ENCODE data around the gene KHDRBS2. TPM values are rescaled to one million over a fixed set of nuclear protein-coding genes. Genes with fewer than 3 reads are reported as not detected.

KHDRBS2 gene
- total and polyA plus RNA-seq, 2 donors (not counting 3 experiments of a cell fraction or from before 2014, with no cell fraction given) = not detected

- Histone ChIP-seq H4K20me1 (replicated peaks; ENCODE audit: control insufficient read depth, extremely low read depth, insufficient read depth, low read length) (no peaks in the 10 kb centered on the region), H3K9me1 (replicated peaks; ENCODE audit: control insufficient read depth, extremely low read depth, insufficient read depth, low read length) (no peaks in the 10 kb centered on the region), H3K4me2 (ENCODE audit: insufficient read depth, low read length) (no peak overlapping the region), H3K36me3 (ENCODE audit: control insufficient read depth in 2 of 2, extremely low read depth in 1 of 2, insufficient read depth in 2 of 2, low read length in 2 of 2) (no peaks in the 10 kb centered on the region), H3K27me3 (ENCODE audit: control insufficient read depth in 2 of 2, insufficient read depth in 2 of 2, low read length in 2 of 2) (no peaks in the 10 kb centered on the region), H2AFZ (ENCODE audit: low read depth, low read length) (no peak overlapping the region), H3K4me1 (ENCODE audit: control insufficient read depth, extremely low read depth, insufficient read depth, low read length) (no peaks in the 10 kb centered on the region), H3K4me3 (replicated peaks in 1 of 3; ENCODE audit: insufficient read depth in 1 of 3, low read depth in 1 of 3, low read length in 3 of 3) (no peak overlapping the region), H3K9ac (replicated peaks; ENCODE audit: extremely low read depth, insufficient read depth, low read length) (no peak overlapping the region), H3K27ac (ENCODE audit: insufficient read depth, low read depth, low read length) (no peak overlapping the region), H3K9me3 (replicated peaks; ENCODE audit: control insufficient read depth, insufficient read depth, low read length) (no peaks in the 10 kb centered on the region), H3K79me2 (ENCODE audit: control insufficient read depth, insufficient read depth, low read length) (no peaks in the 10 kb centered on the region)
- DNase-seq (ENCODE audit: low read depth, low spot score) (no peak), FAIRE-seq (no peak)
- no TSS peak for BruUV-seq (replicated peaks)
- TF ChIP-seq GATA2 (IDR thresholded peaks at IDR 0.05; ENCODE audit: insufficient read depth, insufficient read length, low read depth, low read length) (no peak), MAX (IDR thresholded peaks at IDR 0.05; ENCODE audit: insufficient read depth, insufficient read length) (no peak), MYC (IDR thresholded peaks at IDR 0.05; ENCODE audit: low read depth, low read length) (no peak), POLR2AphosphoS5 (IDR thresholded peaks at IDR 0.05; ENCODE audit: insufficient read depth, low read depth, low read length) (no peak), JUN (IDR thresholded peaks at IDR 0.05; ENCODE audit: borderline replicate concordance, insufficient read depth, insufficient read length, low read depth) (no peak), CTCF (IDR thresholded peaks at IDR 0.05; ENCODE audit: extremely low read depth in 1 of 2, insufficient read depth in 1 of 2, low read depth in 1 of 2, low read length in 2 of 2) (no peak), POLR2A (IDR thresholded peaks at IDR 0.05; ENCODE audit: low read depth, low read length) (no peak)
- ChIA-PET POLR2A (no interaction called here), CTCF (no interaction called here)
- dilution Hi-C loops (cut with MboI; ENCODE audit: extremely low pct_ligation_motif_present, low sequenced_read_pairs) (no loop called here), intact Hi-C loops (cut with micrococcal nuclease) (no loop called here)
These were observed 5.9 kb downstream of the KHDRBS2 start for GRCh38 chr6:62280099-62280498.

Measured in endothelial cell of umbilical vein (primary cell).